DOHH2 (cell line): ENCODE measurements around the gene OR11A1.

ENCODE experiments used
- EZH2phosphoT487 ChIP-seq: fragments of 200-600 bp; sonication (generic); IDR thresholded peaks from 2 replicates; pipeline ENCODE4 v1.6.1; 2017; ENCODE audit warnings: borderline replicate concordance, mild to moderate bottlenecking, antibody characterized with exemption, low read length, moderate library complexity, mixed read lengths
- TF ChIP-seq, protein P1 (sequence below): fragments of 200-600 bp; sonication (generic); IDR thresholded peaks from one replicate; pipeline ENCODE4 v1.5.1; 2014; ENCODE audit warnings: antibody characterized with exemption, mild to moderate bottlenecking, low read depth, low read length; ENCODE audit not compliant: poor library complexity, severe bottlenecking

DNA sequence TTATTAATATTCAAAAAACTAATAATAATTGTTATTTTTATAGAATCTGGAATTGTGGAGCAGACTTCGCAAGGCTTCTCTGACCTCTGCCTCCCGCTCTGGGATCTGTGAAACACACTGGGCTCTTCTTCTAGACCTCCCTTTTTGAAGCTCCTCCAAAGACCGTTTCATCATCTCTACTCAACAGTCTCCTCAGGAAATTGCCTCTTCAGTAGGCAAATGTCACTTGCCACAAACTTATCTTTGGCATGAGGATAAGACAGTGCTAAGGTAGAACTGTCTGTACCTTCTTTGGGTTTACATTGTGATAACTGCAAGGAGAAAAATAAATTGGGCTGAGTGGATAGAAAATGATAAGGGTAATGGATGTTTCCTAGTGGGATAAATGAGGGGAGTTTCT, 33.2 kb upstream of the OR11A1 start:
- TF ChIP-seq, protein P1, sequence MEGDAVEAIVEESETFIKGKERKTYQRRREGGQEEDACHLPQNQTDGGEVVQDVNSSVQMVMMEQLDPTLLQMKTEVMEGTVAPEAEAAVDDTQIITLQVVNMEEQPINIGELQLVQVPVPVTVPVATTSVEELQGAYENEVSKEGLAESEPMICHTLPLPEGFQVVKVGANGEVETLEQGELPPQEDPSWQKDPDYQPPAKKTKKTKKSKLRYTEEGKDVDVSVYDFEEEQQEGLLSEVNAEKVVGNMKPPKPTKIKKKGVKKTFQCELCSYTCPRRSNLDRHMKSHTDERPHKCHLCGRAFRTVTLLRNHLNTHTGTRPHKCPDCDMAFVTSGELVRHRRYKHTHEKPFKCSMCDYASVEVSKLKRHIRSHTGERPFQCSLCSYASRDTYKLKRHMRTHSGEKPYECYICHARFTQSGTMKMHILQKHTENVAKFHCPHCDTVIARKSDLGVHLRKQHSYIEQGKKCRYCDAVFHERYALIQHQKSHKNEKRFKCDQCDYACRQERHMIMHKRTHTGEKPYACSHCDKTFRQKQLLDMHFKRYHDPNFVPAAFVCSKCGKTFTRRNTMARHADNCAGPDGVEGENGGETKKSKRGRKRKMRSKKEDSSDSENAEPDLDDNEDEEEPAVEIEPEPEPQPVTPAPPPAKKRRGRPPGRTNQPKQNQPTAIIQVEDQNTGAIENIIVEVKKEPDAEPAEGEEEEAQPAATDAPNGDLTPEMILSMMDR: no peak
- TF ChIP-seq EZH2phosphoT487: no peak
